ACHN (cell line): ENCODE data around the gene CAPZB.
A peak's percentile ranks its signal among the peaks of the same experiment; 100 is the strongest.
"Not testable (repeated sequence)": the region's sequence is repeated elsewhere in the genome, so short reads cannot be mapped to it uniquely, and the experiment has no call there.

Source experiments
- DNase-seq: peaks from one replicate; pipeline ENCODE4 v3.0.0-alpha.2; 2015
- in situ Hi-C: cut with HindIII; loops from 2 replicates; pipeline ENCODE4 v1.10.0; 2017; ENCODE audit warnings: low sequenced_read_pairs, low pct_ligation_motif_present, low pct_unique_long_range_greater_than_20kb

CAPZB gene

DNA sequence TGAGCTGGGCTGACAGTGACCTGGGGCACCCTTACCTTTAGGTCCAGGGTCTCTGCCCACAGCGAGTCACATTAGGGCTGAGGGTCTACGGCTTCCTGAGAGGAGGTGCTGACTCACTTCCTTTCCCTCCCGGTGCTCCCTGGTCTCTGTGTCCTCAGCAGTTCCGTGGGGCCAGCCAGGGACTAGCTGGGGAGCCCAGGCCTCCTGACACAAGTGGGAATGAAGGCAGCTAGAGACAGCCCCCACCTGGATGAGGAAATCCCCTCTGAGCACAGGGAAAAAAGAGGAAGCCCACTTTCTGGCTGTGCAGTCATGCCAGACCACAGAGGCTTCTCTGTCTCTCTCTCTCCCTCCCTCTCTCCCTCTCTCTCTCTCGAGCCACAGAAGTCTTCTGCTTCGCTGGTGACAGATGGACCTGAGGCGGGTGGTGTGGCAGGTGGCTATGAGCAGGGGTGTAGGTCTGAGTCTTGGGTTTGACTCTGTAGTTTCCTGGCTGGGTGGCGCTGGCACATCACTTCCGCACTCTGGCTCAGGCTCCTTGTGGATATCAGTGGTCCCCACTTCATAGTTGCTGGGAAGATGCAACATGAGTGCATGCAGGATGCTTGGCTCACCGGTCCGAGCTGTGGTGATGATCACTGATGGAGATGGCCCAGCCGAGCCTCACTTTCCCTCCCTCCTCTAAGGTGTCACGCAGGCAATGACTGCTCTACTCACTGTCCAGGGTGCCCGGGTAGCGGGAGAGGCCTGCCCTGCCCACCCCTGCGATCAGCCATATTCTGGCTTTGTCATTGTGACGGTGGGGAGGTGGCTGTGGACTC, 169.8 kb downstream of the CAPZB start:
- DNase-seq, result peak; percentile 26
- in situ Hi-C loops, result no loop called here

DNA sequence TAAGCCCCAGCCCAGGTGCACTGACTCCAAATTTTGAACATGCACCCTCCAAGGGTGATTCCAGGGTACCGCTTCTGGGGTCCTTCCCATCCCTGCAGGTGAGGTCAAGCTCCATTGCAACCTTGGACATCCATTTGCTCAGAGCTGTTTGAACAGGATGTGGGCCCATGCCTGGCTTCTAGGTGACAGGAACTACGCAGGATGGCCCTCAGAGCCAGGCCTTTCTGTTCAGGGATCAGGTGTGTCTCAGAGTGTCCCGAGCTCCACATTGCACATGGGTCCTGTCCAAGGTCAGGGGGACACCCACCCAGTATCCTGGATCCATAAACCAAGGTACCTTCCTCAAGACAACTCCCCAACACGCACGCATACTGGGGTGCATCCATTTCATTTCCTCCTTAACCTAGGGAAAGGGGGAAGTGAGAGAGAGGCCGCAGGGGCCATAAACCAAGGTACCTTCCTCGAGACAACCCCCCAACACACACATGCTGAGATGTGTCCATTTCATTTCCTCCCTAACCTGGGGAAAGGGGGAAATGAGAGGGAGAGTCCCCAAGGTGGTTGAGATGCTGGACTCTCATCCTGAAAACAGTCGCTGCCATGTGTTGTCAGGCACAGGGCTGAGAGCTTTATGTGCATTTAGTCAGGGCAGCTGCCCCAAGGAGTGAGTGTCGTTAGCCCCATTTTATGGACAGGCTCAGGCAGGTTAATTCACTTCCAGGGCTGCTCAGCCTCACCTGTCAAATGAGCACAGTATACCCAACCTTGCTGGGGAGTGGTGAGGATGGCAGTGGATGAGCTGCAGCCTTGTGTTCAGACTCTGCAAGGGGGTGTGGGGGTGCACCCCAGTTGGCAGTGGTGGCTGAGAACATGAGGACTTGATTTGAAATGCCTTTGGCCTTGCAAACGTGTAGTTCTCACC, 171.1 kb downstream of the CAPZB start:
- no peak for DNase-seq

DNA sequence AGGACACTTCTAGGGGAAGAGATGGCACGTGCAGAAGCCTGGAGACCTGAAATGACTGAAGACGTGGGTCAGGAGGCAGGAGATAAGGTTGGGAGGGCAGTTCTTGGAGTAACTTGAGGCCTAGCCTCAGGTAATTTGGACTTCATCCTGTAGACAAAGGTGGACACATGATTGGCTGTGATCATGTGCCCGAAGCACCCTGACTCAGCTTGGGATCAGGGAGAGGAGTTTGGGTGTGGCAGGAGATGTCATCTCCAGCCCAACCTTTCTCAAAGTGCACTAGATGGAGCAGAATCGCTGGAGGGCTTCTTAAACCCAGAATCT, 171.7 kb downstream of the CAPZB start:
- in situ Hi-C loops, result no loop called here
- no peak for DNase-seq

More for the DNA sequence above, 171.1 kb downstream of the CAPZB start:
- in situ Hi-C loops, result no loop called here

DNA sequence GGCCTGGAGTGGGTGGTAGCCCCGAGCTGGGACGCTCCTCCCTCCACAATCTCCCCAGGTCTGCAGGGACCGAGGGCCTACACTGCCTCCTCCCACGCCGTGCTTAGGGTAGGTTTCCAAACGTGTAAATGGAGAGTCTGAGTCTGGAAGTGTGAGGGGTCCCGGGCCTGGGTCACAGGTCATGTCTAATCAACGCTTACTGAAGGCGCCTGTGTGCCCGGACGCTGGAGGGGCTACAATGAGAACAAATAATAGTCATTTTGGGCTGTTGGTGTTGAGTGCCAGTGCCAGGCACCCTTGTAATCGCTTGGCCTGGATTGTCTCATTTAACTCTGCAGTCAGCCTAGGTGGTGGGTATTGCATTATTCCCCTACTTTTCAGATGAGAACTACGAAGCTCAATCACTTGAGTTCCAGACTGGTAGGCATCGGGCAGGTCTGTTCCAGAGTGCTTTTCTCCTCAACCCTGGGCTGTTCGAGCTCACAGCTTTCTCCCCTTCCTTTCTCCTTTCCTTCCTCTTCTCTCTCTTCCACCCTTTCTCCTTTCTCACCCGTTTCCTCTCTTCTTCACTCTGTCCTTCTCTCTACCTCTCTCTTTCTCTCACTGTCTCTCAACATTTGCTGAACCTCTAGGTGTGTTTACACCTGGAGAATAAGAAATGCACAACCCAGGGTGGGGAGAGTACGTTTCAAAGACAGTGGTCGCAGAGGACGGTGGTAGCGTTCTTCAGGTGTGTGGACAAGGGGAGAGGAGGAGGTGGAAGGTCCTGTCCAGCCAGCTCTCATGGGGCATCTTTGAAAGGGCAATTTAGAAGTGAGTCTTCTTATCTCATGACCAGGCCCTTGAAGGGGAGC, 172.3 kb downstream of the CAPZB start:
- in situ Hi-C loops, result no loop called here
- no peak for DNase-seq

DNA sequence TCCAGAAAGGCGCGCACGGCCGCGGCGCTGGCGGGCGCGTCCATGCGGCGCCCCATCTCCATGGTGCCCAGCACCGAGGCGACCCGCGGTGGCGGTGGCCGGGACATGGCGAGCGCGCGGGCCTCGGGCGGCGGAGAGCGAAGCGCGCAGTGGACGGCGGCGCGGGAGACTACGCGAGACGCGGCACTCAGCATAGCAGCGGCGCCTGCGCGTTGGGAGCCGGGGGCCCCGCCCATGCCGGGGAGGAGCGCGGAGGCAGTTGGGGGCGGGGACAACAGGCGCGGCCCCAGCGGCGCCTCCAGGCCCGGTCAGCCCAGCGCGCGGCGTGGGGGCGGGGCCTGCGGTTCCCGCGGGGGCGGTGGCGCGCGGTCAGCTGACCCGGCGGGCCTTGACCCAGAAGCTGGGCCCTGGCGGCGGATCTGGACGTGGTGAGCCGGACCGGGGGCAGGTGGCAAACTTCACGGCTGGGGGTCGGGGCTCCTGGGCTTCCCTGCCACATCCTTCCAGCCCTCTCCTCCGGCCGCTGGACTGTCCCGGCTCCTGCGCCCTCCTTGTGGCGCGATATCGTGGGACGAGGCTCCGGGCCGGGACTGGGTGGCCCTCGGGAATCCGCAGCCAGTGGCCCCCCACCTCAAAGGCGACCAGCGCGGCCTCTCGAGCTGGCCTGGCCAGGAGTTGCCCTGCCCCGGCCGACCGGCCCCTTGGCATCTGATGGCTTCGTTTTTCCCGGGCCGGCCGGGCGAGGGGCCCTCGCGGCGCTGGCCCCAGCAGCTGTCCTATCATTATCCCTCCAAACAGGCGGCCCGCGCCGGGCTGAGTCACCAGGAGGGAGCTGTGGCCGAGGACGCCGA, 173.2 kb downstream of the CAPZB start, which contains the start of the genes AKR7A2 and SLC66A1:
AKR7A2 (minus strand) TSS at position 214 of the 851 bp plus-strand sequence; CDS start at position 194, 20 bp downstream.
SLC66A1 (plus strand) TSS at position 396 of the 851 bp plus-strand sequence. CDS start 5,352 bp downstream, outside the sequence.
- in situ Hi-C loops, result no loop called here

DNA sequence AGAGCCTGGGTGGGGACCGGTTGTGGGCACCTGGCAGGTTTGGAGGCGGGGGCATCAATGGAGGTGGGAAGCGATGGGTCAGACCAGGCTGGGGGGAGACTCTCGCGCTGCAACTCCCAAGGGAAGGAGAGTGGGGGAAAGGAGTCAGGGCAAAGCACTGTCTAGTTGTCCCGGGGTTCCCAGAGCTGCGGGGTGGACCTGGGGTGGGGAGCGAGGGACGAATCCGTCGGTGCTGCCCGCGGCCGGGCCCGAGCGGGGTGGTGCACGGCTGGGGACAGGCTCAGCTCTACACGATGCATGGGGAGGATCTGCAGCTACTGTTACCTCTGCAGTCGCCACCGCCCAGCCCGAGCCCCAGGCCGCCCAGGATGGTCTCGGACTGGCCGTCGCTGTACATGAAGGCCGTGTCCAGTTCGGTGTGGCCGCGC, 173.8 kb downstream of the CAPZB start:
- in situ Hi-C loops, result no loop called here
- DNase-seq, result no peak

More for the DNA sequence above, 173.2 kb downstream of the CAPZB start, which contains the start of the genes AKR7A2 and SLC66A1:
- peak; percentile 90 for DNase-seq

DNA sequence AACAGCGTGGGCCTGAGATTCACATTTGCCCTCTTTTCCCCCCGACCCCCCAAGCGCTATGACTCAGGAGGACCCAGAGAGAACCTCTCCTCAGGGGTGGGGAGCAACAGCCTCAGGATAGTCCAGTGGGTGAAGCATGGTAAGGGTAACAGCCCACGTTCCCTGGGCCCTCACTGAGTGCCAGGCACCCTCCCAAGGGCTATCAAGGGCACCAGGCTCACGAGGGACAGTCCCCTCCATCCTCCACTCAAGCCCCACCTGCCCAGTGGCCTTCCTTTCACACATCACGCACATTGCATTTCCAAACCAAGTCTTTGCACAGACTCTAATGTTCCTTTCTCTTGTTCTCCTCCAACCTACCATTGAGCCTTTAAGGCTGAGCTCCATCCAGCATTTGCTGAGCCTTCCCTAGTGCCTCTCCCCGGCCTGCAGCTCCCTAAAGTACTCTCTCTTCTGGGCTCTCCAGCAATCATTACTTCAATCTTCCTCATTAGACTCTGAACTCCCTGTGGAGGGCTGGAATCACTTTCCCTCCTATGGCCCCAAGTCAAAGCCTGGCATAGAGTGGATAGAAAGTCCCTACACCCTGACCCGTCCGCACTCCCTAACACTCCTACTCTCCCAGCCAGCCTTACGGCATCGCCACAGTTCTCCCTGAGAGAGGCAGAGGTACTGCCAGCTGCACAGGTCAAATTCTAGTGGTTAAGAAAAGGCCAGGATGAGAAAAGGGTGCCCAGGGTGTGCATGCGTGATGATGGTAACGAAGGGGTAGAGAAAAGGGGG, 174.4 kb downstream of the CAPZB start:
- in situ Hi-C loops, result no loop called here
- DNase-seq, result peak; percentile 8

DNA sequence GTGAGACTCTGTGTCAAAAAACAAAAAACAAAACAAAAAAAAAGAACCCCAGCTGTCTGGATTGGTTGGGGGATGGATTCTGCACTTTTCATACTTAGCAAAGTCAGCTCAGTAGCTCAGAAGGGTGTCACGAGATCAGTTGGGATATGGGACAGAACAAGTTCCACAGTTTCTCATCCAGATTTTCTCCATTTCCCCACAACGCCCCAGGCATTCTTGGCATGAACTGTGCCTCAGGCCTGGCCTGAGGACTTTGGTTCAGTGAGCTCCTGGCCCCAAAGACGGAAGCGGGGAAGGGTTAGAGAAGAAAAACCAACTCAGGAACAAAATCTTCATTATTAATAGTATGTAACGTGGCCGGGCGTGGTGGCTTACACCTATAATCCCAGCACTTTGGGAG, 175.3 kb downstream of the CAPZB start:
- no peak for DNase-seq
- in situ Hi-C loops, result no loop called here

DNA sequence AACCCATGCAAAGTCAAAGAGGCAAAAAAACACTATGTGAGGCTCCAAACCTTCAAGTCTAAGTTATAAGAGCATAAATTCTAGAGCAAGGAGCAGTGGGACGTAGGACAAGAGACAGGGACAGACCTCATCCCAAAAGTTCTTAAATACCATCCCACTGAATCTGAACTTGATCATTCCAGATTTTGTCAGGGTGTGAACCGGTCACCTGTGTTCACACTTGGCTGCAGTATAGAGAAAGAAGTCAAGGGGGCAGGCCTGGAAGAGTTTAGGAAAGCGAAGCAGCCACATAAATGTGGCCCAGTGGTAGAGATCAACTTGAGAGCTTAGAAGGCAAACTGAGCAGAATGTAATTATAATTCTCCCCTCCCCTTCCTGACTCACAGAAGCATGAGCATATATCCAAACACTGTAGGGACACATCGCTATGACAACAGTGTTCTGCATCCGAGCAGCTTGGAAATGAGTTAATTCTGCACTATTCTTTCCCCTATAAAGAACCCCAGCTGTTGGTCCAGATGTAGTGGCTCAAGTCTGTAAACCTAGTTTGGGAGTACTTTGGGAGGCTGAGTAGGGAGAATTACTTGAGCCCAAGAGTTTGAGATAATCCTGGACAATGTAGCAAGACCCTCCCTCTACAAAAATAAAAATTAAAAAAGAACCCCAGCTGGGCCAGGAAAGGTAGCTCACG, 176.1 kb downstream of the CAPZB start:
- DNase-seq, result no peak
- in situ Hi-C loops, result no loop called here

DNA sequence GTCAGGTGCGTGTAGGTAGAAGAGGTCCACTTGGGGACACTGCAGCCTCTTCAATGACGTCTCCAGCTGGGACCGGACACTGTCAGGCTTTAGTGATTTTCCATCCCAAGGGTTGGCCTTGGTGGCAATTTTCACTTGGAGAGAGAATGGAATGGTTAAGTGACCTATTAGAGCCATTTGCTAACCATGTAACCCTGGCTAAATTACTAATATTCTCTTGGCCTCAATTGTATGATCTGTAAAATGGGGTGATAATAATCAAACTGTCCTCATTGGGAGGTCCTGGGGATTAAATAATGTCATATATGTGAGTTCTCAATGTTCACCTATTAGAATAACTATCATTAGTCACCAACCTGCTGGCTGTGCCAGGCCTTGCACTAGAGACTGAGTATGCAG, 176.8 kb downstream of the CAPZB start:
- in situ Hi-C loops, result no loop called here
- no peak for DNase-seq

DNA sequence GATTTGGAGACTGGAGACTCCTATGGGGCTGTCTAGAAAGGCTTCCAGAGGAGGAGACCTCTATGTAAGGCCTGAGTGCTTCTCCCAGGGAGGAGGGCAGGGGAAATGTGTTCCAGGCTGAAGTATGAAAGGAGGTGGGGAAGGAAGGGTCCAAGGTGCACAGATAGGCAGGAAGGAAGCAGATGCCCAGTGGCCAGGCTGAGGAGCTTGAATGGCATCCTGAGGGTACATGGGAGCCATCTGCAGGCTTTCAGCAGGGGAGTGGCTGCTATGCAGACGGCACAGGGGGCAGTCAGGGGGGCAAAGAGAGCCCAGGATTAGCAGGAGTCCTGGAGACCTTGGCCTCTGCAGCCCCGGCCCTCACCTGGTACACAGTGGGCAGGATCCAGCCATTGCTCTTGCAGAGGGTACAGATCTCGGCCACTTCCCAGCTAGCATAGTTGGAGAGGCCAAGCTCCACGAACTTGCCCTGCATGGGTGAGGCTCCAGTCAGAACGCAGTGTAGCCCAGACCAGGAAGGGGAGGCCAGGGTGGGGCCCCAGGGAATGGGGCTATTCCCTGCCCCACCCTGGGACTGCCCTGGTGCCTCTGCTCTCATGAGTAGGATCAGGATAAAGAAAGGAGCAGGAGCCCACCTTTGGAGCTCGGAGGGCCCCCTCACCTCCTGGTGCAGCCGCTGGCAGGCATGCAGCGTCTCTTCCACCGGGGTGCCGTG, 177.4 kb downstream of the CAPZB start:
- in situ Hi-C loops, result no loop called here

DNA sequence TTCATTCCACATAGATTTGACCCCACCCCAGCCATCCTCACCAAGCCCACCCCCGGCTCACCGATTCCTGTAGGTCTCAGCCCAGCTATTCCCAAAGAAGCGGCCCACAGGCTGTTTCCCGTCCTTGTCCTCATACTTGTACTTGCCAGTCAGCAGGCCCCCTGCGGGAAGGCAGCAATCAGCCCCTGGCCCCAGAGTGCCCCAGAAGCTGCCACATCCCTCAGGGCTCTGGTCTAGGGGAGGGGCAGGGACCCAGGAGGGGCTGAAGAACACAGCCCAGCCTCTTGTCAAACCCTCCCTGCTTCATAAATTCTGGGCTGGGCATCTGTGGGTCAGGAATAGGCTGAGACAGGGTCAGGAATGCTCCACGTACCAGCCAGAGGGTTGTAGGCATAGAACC, 178.4 kb downstream of the CAPZB start:
- in situ Hi-C loops, result no loop called here
- DNase-seq, result no peak

More for the DNA sequence above, 177.4 kb downstream of the CAPZB start:
- no peak for DNase-seq

DNA sequence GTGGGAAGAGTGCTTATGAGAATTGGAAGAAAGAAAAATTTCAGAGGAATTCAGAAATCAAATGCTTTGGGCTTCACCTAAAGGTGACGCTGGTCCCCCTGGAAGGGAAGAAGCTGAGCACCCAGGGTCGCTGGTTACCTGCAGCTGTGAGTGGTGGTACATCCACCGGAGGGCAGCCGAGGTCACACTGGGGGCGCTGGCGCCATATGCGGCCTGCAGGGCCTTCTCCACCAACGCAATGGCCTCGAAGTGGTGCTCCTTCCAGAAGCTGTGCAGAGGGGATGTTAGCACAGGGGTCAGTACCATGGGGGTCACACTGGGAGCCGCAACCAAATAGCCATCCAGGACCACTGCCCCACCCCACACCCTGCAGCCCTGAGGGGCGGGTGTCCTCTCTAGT, 179.5 kb downstream of the CAPZB start:
- in situ Hi-C loops, result no loop called here
- DNase-seq, result no peak

DNA sequence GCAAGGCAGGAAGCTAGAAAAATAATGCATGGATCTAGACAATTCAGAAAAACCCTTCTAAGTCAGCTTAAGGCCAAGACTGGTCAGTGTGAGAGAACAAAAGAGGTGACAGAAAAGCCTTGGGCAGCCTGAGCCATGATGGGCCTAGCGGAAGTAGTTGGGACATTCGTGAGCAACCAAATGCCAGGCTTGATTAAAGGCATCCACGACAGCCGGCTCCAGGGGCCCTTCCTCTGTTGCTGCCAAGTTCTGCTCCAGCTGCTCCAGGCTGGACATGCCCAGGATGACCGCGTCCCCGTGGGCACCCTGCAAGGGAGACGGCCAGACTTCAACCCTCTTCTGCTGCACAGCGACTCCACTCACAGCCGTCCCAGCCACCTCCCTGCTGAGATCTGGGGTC, 181.3 kb downstream of the CAPZB start:
- in situ Hi-C loops, DNase-seq: not testable (repeated sequence)

DNA sequence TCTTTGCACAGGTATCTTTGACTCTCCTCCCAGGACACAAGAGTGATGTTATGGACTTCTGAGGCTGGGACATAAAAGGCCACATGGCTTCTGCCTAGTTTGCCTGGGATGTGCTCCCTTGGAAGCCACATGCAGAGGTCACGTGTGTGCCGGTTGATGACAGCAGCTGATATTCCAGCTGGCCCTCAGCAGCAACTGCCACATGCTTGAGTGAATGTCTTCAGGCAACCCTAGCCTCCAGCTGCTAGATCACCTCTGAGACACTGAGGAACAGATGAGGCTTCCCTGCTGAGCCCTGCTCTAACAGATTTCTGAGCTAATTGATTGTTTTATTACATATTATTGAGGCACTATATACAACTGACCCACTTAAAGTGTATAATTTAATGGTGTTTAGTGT, 185.1 kb downstream of the CAPZB start:
- DNase-seq, result no peak
- in situ Hi-C loops, result no loop called here

DNA sequence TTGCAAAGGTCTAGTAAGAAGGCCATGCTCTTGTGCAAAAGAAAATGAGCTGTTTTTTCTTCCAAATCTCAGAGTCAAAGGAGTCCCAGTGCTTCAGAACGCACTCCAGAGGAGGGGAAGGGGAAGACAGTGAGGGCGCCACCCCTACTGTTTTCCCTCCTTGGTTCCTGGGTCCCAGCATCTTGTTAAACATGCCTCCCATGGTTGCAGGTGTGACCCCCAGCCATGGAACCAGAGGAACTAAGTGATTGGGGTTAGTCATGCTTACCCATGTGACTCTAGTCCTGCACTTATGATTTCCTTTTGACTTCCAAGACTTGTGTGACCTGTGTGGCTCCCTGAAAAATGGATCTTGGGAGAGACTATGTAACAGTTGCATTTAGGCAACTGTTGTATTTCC, 190.7 kb downstream of the CAPZB start:
- no peak for DNase-seq
- in situ Hi-C loops, result no loop called here
